Smooth muscle cell (in vitro differentiated cells): Measurements from ENCODE around the gene HSD17B7. TPM values are rescaled to one million over a fixed set of nuclear protein-coding genes. Genes with fewer than 3 reads are reported as not detected.

Experiments used
- DNase-seq: peaks from one replicate; lab custom pipeline; 2025; ENCODE audit not compliant: unreplicated experiment; lab: John Stamatoyannopoulos, UW
- H2AFZ ChIP-seq: fragments of 200-600 bp; sonication (generic); 2 replicates; pipeline ENCODE4 v1.6.0; 2016; ENCODE audit warnings: antibody characterized with exemption, low read depth, mild to moderate bottlenecking
- H3F3A ChIP-seq: fragments of 200-600 bp; sonication (generic); 2 replicates; pipeline ENCODE4 v1.6.0; 2017; ENCODE audit warnings: antibody characterized with exemption, low read depth
- H3K27ac ChIP-seq: fragments of 200-600 bp; sonication (generic); 2 replicates; pipeline ENCODE4 v1.5.1; 2016; ENCODE audit warnings: low read depth, mild to moderate bottlenecking
- H3K27me3 ChIP-seq: fragments of 200-600 bp; sonication (generic); 2 replicates; pipeline ENCODE4 v1.6.1; 2016; ENCODE audit warnings: low read depth, mild to moderate bottlenecking
- H3K36me3 ChIP-seq: fragments of 200-600 bp; sonication (generic); 2 replicates; pipeline ENCODE4 v1.5.1; 2016; ENCODE audit warnings: low read depth
- H3K4me1 ChIP-seq: fragments of 200-600 bp; sonication (generic); 2 replicates; pipeline ENCODE4 v1.5.1; 2016; ENCODE audit warnings: low read depth
- H3K4me2 ChIP-seq: fragments of 200-600 bp; sonication (generic); 2 replicates; pipeline ENCODE4 v1.6.0; 2016; ENCODE audit warnings: mild to moderate bottlenecking
- H3K4me3 ChIP-seq: fragments of 200-600 bp; sonication (generic); 2 replicates; pipeline ENCODE4 v1.5.1; 2016; ENCODE audit warnings: mild to moderate bottlenecking
- H3K79me2 ChIP-seq: fragments of 200-600 bp; sonication (generic); 2 replicates; pipeline ENCODE4 v1.6.0; 2016; ENCODE audit warnings: low read depth, mild to moderate bottlenecking
- H3K9ac ChIP-seq: fragments of 200-600 bp; sonication (generic); 2 replicates; pipeline ENCODE4 v1.6.0; 2016; ENCODE audit warnings: low read depth
- H3K9me3 ChIP-seq: fragments of 200-600 bp; sonication (generic); replicated peaks from 2 replicates; pipeline ENCODE4 v1.5.1; 2016; ENCODE audit warnings: low read depth
- H4K20me1 ChIP-seq: fragments of 200-600 bp; sonication (generic); 2 replicates; pipeline ENCODE4 v1.6.0; 2016; ENCODE audit warnings: low read depth
- CTCF ChIP-seq: fragments of 200-600 bp; sonication (generic); IDR thresholded peaks from 2 replicates; pipeline ENCODE4 v1.5.1; 2017; ENCODE audit warnings: borderline replicate concordance, mild to moderate bottlenecking, antibody characterized with exemption; ENCODE audit not compliant: insufficient read depth, poor library complexity, severe bottlenecking
- WGBS: methylation state at CpG from one replicate; pipeline ENCODE4 v1.1.7; 2016; ENCODE audit warnings: low lambda C conversion rate; 5-methylcytosine and 5-hydroxymethylcytosine counted together
- polyA plus RNA-seq: library from polyadenylated mRNA; unstranded; fragments of >200 nt; fragmentation: Nextera tagmentation; extraction: Ambion mirVana; gene quantifications from 2 replicates; pipeline ENCODE4 v1.2.1, GENCODE V29; 2016
- total RNA-seq: library from RNA; depleted of rRNA; stranded (reverse); fragments of >200 nt; gene quantifications from 2 replicates; pipeline ENCODE4 v1.2.3, GENCODE V29; 2014

Gene HSD17B7
- total and polyA plus RNA-seq, 2 experiments from 2014 or later = 12.4 to 18.9 TPM

DNA sequence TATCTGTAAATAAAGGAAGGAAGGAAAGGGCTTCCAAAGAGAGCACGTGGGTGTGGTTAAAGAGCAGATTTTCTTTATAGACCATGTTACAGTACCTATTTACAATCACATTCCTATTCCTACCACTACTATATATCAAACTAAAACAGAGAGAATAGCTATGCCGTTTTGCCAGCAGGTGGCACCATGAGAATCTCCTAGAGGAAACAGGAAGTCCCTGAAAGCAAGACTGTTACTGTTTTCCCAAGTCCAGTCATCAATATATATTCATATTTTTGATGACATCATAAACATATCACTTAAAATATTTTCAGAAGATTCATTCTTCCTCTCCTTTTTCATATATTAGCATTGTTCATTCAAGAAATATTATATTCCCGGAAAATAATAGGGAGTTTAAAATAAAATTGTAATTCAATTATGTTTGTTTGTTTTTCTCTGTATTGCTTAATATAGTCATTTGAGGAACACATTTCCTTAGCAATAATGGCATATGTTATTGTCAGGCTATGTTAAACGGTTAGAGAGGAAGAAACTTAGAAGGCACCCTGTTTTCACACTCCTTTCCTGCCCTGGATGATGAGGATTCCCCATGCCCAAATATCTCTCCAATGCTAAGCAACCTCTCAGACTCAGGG is 63.9 kb downstream of the HSD17B7 start:
- WGBS = 46% methylated on average over 4 of the region's 4 CpGs
- Histone ChIP-seq H3F3A (no peaks in the 10 kb centered on the region), H3K79me2 (no peaks in the 10 kb centered on the region), H2AFZ (no peak overlapping the region), H3K4me3 (no peak overlapping the region), H3K36me3 (no peaks in the 10 kb centered on the region), H3K27ac (no peak overlapping the region), H3K9ac (no peak overlapping the region), H3K9me3 (no peaks in the 10 kb centered on the region), H3K4me1 (peaks cover 5% of the 10 kb centered on the region), H3K27me3 (no peaks in the 10 kb centered on the region), H3K4me2 (no peak overlapping the region), H4K20me1 (no peaks in the 10 kb centered on the region)
- DNase-seq = no peak
- TF ChIP-seq CTCF = peak; percentile 70

DNA sequence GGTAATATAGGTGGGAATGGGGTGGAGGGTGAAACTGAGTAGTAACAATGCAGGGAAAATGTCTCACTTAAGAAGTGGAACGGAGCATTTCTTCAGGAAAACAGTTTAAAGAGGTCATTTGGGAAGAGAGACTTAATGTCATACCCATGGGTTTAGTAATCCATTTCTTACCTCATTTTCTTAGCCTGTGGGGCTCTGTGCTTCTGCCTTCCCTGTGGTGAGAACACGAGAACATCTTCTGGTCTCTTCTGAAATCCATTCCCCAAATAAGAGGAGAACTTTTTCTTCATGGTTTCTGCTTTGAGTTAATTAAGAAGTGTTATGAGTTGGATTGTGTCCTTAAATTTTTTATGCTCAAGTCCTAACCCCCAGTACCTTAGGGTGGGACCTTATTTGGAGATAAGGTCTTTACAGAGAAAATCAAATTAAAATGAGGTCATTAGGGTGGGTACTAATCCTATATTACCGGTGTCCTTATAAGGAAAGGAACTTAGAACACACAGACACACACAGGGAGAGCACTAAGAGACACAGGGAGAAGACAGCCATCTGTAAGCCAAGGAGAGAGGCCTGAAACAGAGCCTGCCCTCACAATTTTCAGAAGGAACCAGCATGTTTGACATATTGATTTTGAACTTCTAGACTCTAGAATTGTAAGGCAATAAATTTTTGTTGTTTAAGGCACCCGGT is 65.1 kb downstream of the HSD17B7 start:
- Histone ChIP-seq H3K4me2 (peak overlapping the region; percentile 37), H3K4me1 (peaks cover 5% of the 10 kb centered on the region), H3K27ac (peak overlapping the region; percentile 63), H3K36me3 (no peaks in the 10 kb centered on the region), H3K9ac (peak overlapping the region; percentile 6), H4K20me1 (no peaks in the 10 kb centered on the region), H3K9me3 (no peaks in the 10 kb centered on the region), H3K4me3 (no peak overlapping the region), H3K79me2 (no peaks in the 10 kb centered on the region), H3F3A (no peaks in the 10 kb centered on the region), H2AFZ (peak overlapping the region; percentile 22), H3K27me3 (no peaks in the 10 kb centered on the region)
- 75% methylated on average over 4 of the region's 4 CpGs for WGBS
- no peak for TF ChIP-seq CTCF
- no peak for DNase-seq

GRCh38 chr1:162856260-162856659 is 65.8 kb downstream of the HSD17B7 start:
- peak overlapping the region; percentile 37 for H3K4me2 ChIP-seq

More at GRCh38 chr1:162856260-162856659, 65.8 kb downstream of the HSD17B7 start:
- no peaks in the 10 kb centered on the region for H3K79me2 ChIP-seq
- peak overlapping the region; percentile 6 for H3K9ac ChIP-seq
- peak overlapping the region; percentile 63 for H3K27ac ChIP-seq
- no peaks in the 10 kb centered on the region for H3F3A ChIP-seq
- H4K20me1 ChIP-seq = no peaks in the 10 kb centered on the region
- no peaks in the 10 kb centered on the region for H3K27me3 ChIP-seq
- H3K36me3 ChIP-seq = no peaks in the 10 kb centered on the region
- peak overlapping the region; percentile 22 for H2AFZ ChIP-seq
- DNase-seq = no peak
- H3K9me3 ChIP-seq = no peaks in the 10 kb centered on the region
- TF ChIP-seq CTCF = no peak
- 62% methylated on average over 2 of the region's 2 CpGs for WGBS
- no peak overlapping the region for H3K4me3 ChIP-seq
- H3K4me1 ChIP-seq = peaks cover 6% of the 10 kb centered on the region
